Measurements from ENCODE around the gene MRPL58. TPM values are rescaled to one million over a fixed set of nuclear protein-coding genes. Genes with fewer than 3 reads are reported as not detected.
"Not testable (repeated sequence)": the region's sequence is repeated elsewhere in the genome, so short reads cannot be mapped to it uniquely, and the experiment has no call there.

The MRPL58 gene
- 32.8 and 43.4 TPM in 2 replicates for total RNA-seq

DNA sequence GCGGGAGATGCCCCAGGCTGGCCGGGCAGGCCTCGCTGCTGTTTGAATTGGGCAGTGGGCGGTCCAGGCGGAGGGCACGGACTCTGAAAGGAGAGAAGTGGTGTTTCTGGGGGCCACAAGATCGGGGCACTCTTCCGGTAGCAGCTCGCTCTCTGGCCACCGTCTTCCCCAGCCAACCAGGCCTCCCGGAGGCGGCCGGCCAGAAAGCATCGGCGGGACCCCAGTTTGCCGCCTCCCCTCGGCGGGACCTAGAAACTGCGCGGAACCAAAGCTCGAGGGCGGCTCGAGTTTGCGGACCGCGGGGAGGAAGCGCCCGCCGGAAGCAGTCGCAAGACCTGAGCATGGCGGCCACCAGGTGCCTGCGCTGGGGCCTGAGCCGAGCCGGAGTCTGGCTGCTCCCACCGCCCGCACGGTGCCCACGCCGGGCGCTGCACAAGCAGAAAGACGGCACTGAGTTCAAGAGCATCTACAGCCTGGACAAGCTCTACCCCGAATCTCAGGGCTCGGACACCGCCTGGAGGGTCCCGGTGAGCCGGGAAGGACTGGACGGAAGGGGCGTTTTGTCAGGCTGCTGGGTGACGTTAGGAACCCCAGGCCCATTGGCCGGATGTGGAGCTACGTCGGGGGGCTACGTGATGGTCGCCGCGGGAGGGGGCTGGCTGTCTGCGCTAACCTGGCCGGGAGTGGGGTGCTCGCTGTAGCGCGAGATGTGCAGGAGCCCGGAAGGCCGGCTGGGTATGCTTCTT lies at the start of gene MRPL58:
Gene MRPL58, plus strand, starts transcription at position 325 of the 746 bp plus-strand sequence. Its CDS starts 17 bp downstream, at position 342.
- peak; percentile 57 for DNase-seq (ENCODE audit: low read depth, low spot score)

DNA sequence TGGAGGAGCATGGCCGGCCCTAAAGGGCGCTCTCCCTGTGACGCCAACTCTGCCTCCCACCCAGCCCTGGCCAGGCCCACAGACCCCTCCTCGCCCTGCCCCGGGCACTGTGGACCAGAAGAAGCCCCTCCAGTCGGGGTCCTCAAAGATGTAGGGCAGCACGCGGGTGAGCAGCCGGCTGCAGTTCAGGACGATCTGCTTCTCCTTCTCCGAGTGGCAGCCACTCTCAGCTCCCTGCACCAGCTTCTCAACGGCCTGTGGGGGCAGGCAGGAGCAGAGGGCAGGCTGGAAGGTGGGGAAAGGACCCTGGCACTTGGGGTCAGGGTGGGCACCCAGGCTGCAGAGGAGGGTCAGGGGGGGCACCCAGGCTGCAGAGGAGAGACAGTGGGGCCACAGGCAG lies 48.8 kb upstream of the MRPL58 start:
- DNase-seq (ENCODE audit: low read depth, low spot score): no peak

DNA sequence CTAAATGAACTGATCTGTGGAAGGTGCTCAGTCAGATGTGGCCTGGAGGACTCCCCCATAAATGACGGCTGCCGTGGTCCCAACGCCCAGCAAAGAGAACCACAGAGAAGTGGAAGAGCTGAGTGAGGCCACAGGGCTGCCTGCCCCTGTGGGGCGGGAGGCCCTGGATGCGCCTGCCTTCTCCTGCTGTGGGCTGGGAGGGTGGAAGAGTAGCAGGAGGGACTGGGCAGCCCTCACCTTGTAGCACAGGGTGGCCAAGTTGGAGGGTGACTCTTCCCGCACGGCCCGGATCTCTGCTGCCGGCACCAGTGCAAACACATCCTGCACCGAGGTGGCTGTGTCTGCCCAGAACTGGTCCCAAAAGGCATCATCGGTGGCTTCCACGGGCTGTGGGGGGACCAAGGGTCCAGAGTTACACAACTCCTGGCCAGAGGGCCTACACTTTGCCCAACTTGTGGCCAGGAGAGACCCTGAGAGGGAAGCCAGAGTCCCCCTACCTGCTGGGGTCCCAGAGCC lies 48.2 kb upstream of the MRPL58 start:
- DNase-seq (ENCODE audit: low read depth, low spot score): no peak

DNA sequence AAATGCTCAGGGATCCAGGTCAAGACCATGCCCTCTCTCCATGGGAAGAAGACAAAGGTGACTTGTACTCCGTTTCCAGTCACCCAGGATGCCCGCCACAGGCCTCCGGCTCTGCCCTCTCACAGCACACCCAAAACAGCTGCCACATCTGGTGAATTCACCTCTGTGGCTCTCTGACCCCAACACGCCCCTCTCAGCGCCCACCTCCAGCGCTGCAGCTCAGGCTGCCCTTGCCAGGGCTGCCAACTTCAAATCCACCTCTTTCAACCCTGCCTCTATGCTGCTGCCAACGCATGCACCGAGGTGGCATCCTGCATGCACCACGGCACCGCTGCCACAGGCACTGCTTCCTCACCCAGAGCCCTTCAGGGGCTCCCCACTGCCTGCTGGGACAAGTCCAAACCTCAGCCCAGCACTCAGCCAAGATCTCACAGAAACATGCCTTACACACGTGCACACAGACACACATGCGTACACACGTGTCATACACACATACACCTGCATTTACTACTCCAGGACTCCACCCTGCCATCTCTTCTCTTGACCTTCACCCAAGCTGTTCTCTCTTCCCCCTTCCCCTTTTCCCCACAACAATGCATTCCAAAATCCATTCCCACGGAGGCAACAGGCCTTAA lies 47.4 kb upstream of the MRPL58 start:
- no peak for DNase-seq (ENCODE audit: low read depth, low spot score)

DNA sequence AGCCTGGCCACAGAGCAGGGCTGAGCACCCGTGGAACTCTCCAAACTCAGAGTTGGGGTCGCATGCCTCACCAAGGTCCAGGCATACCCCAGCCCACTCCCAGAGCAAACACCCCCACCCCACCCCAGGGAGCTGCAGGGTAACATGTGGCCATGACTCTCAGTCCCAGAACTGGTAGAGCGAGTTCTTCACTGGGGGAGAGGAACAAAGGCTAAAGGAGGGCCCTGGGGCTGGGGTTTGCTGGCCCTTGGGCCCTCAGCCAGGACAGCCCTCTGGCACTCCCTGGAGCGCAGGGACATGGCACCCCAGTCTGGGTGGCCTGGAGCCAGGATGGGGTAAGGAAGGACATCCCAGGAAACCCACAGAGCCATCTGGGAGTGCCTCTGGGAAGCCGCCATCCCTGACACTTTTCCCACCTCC lies 44.1 kb upstream of the MRPL58 start:
- no peak for DNase-seq (ENCODE audit: low read depth, low spot score)

DNA sequence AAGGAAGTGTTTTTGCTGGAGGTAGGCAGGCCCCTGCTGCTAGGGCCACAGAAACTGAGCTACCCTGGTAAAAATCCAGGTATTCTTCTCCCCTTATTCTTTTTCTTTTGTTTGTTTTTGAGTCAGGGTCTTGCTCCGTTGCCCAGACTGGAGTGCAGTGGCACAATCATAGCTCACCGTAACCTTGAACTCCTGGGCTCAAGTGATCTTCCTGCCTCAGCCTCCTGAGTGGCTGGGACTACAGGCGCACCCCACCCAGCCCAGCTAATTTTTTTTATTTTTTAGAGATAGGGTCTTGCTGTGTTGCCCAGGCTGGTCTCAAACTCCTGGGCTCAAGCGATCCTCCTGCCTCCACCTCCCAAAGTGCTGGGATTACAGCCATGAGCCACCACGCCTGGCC lies 43.0 kb upstream of the MRPL58 start:
- not testable (repeated sequence) for DNase-seq (ENCODE audit: low read depth, low spot score)

DNA sequence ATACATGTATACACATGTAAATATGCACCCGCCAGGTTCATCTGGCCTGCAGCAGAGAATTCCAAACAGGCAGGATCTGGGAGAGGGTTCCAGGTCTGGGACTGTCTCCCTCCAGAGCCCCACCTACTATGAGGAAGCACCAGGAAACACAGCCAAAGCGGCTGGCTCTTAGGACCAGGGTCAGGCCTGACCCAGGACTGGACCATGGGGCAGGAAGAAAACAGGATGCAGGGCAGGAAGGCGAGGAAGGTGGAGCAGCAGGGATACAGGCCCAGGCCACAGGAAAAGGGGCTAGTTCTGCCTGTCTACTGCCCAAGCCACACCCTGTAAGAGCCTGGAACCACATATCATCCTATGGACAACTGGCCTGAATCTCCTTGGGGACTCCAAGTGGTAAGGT lies 42.1 kb upstream of the MRPL58 start:
- no peak for DNase-seq (ENCODE audit: low read depth, low spot score)

DNA sequence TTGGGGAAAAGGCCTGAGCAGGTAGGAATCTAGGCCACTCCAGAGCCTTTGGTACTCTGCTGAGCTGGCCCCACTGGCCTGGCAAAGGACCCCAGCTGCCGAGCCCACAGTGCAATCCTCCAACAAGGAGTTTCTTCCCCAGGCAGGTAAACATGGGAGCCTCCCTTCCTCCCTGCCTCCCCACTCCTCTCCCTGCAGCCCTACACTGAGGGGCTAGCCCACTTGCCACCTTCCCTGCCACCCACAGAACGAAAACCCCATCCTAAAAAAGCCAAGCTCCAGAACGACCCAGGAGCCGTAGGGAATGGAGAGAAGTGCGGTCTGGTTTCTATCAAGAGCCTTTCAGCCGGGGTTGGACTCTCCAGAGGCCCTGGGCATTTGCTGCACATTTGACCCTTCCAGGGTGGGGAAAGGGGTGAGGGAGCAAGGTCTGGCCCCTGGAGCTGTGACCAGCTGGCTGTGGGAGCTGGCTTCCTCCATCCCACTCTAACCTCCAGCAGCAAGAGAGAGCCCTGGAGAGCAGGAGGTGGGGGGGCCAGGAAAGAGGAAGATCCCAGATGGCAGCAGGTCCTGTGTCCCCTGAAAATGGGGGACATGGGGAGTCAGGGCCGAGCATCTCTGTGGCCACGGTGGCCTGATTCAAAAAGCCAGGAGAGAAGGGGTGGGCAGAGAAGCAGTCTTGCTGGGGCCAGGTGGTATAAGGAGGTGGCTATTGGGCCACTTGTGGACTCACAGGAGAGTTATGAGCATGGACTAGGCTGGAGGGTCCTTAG lies 41.2 kb upstream of the MRPL58 start:
- no peak for DNase-seq (ENCODE audit: low read depth, low spot score)

DNA sequence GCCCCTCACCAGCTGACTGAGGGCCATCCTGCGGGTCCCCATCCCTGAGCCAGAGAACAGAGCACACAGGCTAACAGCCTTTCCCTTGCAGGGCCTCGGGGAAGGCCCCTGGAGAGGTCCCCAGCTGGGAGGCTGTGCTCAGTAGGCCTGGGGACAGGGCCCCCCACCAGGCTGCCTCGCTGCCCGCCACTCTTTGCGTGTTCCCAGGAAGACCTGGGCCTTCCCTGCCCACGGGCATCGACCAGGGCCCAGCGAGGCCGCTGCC lies 40.7 kb upstream of the MRPL58 start:
- no peak for DNase-seq (ENCODE audit: low read depth, low spot score)

DNA sequence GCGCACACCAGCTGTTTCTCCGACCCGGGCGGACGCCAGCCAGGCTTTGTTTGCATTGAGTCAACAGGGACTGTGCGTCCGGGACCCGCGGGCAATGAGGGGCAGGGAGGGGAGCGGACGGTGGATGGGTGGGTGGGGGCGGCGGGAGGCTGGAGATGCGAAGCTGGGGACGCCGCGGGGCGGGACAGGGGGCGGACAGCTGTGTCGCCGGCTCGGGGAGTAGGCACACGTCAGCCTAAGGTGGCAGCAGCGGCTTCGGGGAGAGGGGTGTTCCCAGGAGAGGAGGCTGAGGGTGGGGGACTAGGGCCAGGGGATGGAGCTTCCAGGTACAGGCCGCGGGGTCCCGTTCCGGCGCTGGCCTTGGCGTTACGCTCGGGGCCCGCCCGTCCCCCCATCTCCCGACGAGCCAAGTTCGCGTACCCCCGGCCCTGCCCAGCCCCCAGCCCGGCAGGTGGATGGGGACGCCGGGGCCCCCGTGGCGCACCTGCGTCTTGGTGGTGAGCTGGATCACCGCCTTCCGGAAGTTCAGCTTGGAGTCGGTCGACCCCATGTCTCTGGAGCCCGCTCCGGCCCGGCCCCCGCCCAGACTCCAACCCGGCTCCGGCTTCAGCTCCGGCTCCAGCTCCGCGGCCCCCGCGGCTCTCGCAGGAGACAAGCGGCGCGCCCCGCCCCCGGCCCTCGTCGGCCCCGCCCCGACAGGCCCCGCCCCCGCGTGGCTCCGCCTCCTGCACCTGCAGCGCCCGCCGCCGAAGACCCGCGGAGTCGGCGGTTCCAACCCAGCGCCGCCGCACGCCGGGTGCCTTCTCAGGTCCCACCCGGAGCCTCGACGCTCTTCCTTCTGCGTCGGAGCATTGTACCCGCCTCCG lies 40.1 kb upstream of the MRPL58 start, which contains the start of gene HID1:
Gene HID1, minus strand, starts transcription at position 653 of the 866 bp plus-strand sequence. Its CDS starts 103 bp downstream, at position 550.
- DNase-seq (ENCODE audit: low read depth, low spot score): no peak

DNA sequence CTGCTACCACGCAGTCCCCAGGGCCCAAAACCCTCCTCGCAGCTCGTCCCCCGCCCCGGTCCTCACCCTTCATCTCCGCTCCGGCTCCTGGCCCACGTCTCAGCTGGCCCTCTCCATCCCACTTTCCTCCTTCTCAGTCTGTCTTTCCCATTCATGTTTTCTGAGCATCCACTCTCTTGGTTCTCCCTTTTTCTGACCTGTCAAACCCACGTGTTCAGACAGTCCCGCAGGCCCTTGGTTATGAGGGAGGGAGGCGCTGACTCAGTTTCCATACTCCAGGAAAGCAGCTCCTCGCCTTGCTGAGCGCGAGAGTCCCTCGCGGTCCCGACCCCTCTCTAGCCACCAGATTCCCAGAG lies 39.5 kb upstream of the MRPL58 start:
- no peak for DNase-seq (ENCODE audit: low read depth, low spot score)

DNA sequence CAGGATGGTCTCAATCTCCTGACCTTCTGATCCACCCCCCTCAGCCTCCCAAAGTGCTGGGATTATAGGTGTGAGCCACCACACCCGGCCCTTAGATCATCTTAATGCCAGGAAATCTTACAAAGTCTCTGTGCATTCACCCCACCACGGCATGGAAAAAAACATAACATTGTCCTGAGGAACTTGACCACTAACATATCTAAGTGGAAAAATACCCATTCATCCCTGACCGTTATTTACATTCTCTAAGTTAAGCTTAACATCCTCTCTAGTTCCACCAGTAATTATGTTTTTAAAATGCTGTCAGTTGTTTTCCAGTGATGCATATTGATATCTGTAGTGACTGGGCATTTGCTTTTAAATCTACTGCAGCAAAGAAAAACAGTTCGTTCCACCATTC lies 36.5 kb upstream of the MRPL58 start:
- DNase-seq (ENCODE audit: low read depth, low spot score): no peak

DNA sequence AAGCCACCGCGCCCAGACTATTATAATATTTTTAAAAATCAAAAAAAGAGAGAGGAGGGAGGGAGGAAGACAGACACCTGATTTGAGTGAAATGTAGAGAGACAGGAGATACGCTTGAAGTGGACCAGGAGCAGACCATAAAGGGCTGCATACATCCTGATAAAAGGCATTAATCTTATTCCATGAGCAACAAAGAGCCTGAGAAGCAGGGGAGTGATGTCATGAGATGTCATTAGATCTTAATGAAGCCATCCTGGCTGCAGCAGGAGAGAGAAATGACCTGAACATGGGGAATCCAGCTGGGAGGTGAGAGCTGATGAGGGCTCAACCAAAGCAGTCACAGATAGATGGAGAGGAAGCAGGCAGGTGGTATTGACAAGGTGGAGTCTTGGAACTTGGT lies 34.7 kb upstream of the MRPL58 start:
- no peak for DNase-seq (ENCODE audit: low read depth, low spot score)

DNA sequence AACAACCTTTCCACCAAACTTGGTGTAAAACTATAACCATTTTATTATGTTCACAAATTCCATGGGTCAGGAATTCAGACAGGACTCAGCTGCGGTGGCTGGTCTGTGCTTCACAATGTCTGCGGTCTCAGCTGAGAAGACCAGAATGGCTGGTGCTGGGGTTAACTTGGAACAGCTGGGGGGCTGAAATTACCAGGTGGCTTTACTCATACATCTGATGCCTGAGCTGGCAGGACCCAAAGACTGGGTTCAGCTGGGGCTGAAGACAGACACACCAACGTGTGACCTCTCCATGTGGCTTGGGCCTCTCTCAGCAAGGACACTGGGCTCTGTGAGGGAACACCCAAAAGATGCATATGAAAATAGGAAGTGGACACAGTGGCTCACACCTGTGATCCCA lies 34.2 kb upstream of the MRPL58 start:
- no peak for DNase-seq (ENCODE audit: low read depth, low spot score)

DNA sequence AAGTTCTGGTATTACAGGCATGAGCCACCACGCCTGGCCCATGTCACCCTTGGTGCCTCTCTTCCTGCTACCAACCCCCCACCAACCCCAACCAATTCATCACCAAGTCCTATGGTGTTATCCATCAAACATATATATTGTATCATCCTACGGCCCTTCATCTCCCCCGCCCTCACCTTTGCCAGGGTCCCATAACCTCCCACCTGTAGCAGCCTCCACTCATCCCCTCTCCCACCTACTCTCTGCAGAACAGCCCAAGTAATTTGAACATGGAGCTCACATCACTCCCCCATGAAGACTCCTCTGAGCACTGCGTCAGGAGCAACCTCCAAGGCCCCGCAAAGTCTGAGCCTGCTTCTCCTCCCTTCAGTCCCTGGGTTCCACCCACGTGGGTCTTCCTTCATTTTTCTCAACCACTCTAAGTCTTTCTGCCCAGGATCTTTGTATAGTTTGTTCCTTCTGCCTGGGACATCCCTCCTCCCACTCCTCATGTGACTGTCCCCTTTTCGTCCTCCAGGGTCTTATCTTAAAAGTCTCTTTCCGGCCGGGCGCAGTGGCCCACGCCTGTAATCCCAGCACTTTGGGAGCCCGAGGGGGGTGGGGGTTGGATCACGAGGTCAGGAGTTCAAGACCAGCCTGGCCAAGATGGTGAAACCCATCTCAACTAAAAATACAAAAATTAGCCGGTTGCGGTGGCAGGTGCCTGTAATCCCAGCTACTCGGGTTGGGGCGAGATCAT lies 32.9 kb upstream of the MRPL58 start:
- DNase-seq (ENCODE audit: low read depth, low spot score): no peak

DNA sequence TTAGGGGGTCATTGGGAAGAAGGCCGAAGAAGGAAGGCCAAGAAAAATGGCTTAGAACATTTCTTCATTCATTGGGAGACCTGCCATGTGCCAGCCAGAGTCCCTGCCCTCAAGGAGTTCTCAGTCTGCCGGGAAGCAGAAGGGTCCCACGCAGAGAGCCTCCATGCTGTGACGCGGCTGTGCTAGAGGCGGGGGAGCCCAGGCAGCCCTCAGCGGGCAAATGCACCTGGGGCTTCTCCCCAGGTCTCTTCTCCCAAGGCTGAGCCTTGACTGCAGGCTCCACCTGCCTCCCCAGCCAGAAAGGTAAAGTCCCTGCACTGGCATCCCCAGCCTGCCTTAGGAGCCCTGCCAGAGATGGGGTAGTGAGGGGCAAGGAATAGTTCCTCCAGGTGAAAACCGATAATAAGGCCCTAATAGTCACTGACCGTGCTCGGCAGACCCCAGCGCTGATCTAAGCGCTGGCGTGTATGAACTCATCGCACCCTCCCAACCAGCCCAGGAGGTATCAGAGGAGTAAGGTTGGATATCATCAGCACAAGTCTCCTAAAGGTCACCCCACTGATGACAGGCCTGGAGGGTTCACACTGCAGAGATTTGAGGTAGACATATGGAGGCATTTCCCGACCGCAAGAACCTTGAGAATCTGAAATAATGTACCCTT lies 31.0 kb upstream of the MRPL58 start:
- DNase-seq (ENCODE audit: low read depth, low spot score): no peak

DNA sequence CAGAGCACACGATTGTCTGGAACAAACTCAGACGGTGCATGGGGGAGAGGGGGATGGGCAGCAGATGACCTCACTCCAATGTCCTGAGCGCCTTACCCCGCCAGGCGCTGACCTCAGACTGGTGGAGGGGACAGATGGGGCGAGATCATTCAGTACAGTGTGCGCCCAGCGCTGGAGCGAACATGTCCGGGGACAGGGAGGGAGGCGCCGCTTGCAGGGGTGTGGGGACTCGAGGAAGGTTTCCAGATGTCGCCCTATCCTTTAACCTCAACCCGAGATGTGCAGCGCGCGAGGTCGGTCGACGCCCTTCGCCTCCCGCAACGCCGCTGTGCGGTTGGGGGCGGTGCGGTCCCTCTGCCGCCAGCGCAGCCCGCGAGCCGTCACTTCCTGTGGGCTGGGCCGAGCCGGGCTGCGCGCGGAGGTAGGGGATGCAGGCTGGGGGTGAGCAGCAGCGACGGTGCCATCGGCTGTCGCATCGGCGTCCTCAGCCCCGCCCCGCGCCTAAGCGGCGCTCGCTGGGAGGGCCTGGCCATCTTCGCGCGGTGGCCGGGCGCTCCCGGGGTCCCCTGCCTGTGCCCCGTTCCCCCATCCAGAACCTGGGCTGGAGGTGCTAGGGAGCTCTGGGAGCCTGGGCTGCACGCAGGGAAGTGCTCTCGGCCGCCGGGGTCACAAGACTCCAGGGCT lies 30.3 kb upstream of the MRPL58 start:
- DNase-seq (ENCODE audit: low read depth, low spot score): no peak

DNA sequence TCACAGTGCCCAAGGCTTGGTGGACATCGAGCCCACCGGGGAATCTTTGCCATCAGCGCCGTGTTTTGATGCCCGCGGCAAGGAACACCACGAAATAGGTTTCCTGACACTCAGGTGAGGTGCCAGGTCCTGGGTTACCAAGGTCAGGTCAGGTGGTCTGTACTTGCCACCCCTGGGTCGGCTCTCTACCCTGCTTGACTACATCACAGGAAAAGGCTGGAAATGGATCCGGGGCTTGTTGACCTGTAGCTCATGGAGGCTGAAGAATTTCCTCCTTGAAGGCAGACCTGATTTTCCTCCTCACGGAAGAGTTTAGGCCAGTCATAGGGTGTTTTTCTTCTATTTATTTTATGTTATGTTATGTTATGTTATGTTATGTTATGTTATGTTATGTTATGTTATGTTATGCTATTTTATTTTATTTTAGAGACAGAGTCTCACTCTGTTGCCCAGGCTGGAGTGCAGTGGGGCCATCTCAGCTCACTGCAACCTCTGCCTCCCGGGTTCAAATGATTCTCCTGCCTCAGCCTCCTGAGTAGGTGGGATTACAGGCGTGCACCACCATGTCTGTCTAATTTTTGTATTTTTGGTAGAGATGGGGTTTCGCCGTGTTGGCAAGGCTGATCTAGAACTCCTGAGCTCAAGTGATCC lies 29.7 kb upstream of the MRPL58 start:
- not testable (repeated sequence) for DNase-seq (ENCODE audit: low read depth, low spot score)

DNA sequence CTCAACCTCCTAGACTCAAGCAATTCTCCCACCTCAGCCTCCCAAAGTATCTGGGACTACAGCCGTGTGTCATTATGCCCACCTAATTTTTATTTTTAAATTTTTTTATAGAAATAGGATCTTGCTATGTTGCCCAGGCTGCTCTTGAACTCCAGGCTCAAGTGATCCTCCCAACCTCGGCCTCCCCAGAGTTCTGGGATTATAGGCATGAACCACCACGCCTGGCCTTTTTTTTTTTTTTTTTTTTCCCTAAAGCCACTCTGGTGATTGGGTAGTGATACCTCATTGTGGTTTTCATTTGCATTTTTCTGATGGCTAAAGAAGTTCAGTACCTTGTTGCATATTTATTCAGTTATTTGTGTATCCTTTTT lies 26.3 kb upstream of the MRPL58 start:
- no peak for DNase-seq (ENCODE audit: low read depth, low spot score)

Data from pulmonary artery endothelial cell (primary cell).